Esophagus (tissue), 2 donors: ENCODE measurements around the gene AMPD3. TPM values are rescaled to one million over a fixed set of nuclear protein-coding genes. Genes with fewer than 3 reads are reported as not detected.

Source experiments
- H3K27ac ChIP-seq, 2 donors: one replicate each; pipeline ENCODE4 v1.5.1; 2013; ENCODE audit warnings: low read depth in 2 of 2, mild to moderate bottlenecking in 2 of 2, inconsistent platforms in 1 of 2, low read length in 1 of 2, moderate library complexity in 1 of 2
- H3K27me3 ChIP-seq, 2 donors: one replicate each; pipeline ENCODE4 v1.6.1; 2013; ENCODE audit warnings: low read length in 2 of 2, control low read depth in 1 of 2, mild to moderate bottlenecking in 1 of 2; ENCODE audit not compliant: insufficient read depth in 2 of 2, control insufficient read depth in 1 of 2
- H3K36me3 ChIP-seq, 2 donors: one replicate each; pipeline ENCODE4 v1.6.1; 2013; ENCODE audit warnings: low read length in 1 of 2; ENCODE audit not compliant: control insufficient read depth in 2 of 2, insufficient read depth in 2 of 2
- H3K4me1 ChIP-seq, 2 donors: one replicate each; pipeline ENCODE4 v1.6.1; 2013; ENCODE audit warnings: low read length in 1 of 2; ENCODE audit not compliant: control insufficient read depth in 2 of 2, insufficient read depth in 2 of 2
- H3K4me3 ChIP-seq, 2 donors: one replicate each; pipeline ENCODE4 v1.5.1; 2013; ENCODE audit warnings: low read length in 2 of 2, mild to moderate bottlenecking in 2 of 2, low read depth in 1 of 2, moderate library complexity in 1 of 2
- H3K9me3 ChIP-seq, 2 donors: one replicate each; pipeline ENCODE4 v1.6.1; 2013; ENCODE audit warnings: mild to moderate bottlenecking in 2 of 2, low read depth in 1 of 2, low read length in 1 of 2, moderate library complexity in 1 of 2; ENCODE audit not compliant: control insufficient read depth in 2 of 2, insufficient read depth in 1 of 2
- WGBS, 2 donors: extraction: QIAGEN DNeasy Blood & Tissue Kit; methylation state at CpG; one replicate each; pipeline ENCODE4 v1.1.7; 2013; 5-methylcytosine and 5-hydroxymethylcytosine counted together
- polyA plus RNA-seq, 2 donors: library from polyadenylated mRNA; stranded (reverse); fragments of 200-250 nt; gene quantifications; one replicate each; pipeline ENCODE4 v1.2.3, GENCODE V29; 2013
- donor health status: healthy with polysubstance abuse.
- donor health status: Bipolar disorder and iron deficiency.

Gene AMPD3
- polyA plus RNA-seq, 2 donors = 4.3 to 11.9 TPM

DNA sequence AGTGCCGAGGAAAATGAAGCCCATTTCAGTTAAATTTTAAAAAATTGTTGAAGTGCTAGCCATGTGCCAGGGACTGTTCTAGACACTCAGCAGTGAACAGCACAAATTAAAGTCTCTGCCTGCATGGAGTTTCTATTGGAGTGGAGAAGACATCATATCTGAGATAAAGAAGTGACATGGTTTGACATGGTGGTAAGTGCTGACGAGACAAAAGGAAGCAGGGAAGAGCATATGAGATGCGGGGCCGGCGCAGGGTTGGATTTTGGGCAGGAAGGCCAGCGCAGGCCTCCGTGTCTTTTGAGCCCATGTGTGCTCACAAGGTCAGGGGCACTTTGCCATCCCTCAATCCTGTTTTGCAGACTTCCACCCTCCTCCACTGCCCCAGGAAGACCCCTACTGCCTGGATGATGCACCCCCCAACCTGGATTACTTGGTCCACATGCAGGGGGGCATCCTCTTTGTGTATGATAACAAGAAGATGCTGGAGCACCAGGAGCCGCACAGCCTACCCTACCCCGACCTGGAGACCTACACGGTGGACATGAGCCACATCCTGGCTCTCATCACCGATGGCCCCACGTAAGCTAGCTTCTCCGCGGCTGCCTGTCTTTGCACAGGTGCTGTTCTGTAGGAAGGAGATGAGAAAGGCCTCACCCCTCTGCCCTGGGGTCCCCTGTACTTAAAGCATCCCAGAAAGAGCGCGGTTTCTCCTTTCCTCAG, 29.6 kb downstream of the AMPD3 start:
- 91 to 93% methylated on average over 16 of the region's 16 CpGs for WGBS, 2 donors
- no peak overlapping the region for H3K27ac ChIP-seq
- no peak overlapping the region for H3K4me3 ChIP-seq
- peaks cover 0 to 8% of the 10 kb centered on the region in 2 donors for H3K4me1 ChIP-seq
- no peaks in the 10 kb centered on the region for H3K9me3 ChIP-seq
- peaks cover 0 to 17% of the 10 kb centered on the region in 2 donors for H3K36me3 ChIP-seq
- no peaks in the 10 kb centered on the region for H3K27me3 ChIP-seq

DNA sequence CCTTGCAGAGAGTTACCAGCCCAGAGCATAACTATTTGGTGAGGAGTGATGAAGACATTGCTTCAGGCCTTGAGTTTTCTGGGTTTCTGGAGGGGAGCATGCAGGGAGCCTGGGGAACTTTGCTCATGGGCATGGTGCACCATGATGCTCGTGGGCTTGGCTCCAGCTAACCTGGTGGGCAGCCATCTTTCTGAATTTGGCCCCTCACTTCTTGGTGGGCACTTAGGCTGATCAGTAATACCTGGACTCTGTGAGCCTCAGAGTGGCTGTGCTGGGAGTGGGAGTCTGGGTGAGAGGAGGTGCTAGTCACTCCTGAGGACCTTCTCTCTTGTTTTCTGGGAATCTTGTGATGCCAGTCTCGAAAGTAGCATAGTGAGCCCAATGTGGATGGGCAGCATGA, 30.6 kb downstream of the AMPD3 start:
- H3K4me3 ChIP-seq = no peak overlapping the region
- H3K27ac ChIP-seq = no peak overlapping the region
- H3K36me3 ChIP-seq = peaks cover 0 to 14% of the 10 kb centered on the region in 2 donors
- no peaks in the 10 kb centered on the region for H3K27me3 ChIP-seq
- no peaks in the 10 kb centered on the region for H3K9me3 ChIP-seq
- H3K4me1 ChIP-seq = peaks cover 1 to 13% of the 10 kb centered on the region in 2 donors
- WGBS, 2 donors = 46 to 47% methylated on average over 2 of the region's 2 CpGs

DNA sequence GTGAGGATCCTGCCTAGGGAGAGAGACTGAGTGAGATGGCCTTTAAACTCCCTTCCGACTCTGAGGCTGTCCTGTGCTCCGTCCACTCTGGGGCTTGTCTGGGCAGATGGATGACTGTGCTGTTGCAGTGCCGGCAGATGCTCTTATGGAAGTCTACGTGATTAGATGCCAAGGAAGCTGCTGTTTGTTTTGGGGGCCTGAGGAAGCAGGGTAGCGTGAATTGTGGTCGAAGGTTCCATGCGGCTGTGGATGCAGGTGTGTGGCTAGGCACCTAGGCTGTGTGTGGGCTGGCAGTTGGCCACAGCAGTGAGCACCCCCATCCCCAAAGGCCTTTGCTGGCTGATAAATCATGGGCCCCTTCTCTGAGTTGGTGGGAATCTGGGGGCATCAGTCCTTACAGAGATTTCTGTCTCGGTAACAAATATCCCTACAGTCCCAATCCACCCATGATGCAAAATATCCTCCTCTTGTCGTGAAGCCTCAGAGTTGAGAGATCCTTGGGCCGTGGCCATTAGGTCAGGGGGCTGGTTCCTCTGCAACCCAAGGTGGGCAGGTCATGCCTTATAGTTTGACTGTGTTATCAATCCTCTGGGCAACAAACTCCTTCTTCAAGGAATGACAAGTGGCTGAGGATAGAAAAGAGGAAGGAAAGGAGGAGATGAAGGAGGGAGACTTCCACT, 31.2 kb downstream of the AMPD3 start:
- WGBS, 2 donors = 92 to 94% methylated on average over 10 of the region's 10 CpGs
- Histone ChIP-seq H3K4me1 (peaks cover 3 to 17% of the 10 kb centered on the region in 2 donors), H3K4me3 (no peak overlapping the region), H3K27me3 (no peaks in the 10 kb centered on the region), H3K36me3 (peaks cover 0 to 14% of the 10 kb centered on the region in 2 donors), H3K9me3 (no peaks in the 10 kb centered on the region), H3K27ac (no peak overlapping the region)

DNA sequence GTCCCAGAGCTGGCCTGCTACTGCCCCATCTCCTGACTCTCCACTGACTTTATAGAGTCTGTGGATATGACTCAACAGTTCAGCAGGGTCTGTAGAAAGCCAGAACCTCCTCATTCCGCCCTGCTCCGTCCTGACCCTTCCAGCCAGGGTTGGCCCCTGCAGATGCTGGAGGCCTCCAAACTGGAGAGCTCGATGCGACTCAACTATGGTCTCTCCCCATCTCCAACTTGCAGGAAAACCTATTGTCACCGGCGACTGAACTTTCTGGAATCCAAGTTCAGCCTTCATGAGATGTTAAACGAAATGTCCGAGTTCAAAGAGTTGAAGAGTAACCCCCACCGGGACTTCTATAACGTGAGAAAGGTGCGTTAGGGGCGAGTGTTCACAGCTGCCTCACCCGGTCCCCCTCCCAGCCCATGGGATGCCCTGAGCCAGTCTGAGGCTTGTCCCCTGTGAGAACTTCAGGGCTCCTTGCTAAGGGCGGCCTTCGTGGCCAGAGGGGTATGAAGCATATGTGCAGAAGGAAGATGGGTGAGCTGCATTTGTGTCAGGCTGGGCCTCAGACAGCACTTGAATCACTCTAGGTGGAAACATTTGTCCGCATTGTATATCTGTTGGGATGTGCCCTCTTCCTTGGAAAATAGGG, 32.1 kb downstream of the AMPD3 start:
- Histone ChIP-seq H3K27ac (peak overlapping the region in 1 of 2 donors; percentile 52), H3K9me3 (no peaks in the 10 kb centered on the region), H3K4me1 (peaks cover 3 to 17% of the 10 kb centered on the region in 2 donors), H3K36me3 (peaks cover 0 to 14% of the 10 kb centered on the region in 2 donors), H3K27me3 (no peaks in the 10 kb centered on the region), H3K4me3 (no peak overlapping the region)
- 95 to 97% methylated on average over 16 of the region's 16 CpGs for WGBS, 2 donors

DNA sequence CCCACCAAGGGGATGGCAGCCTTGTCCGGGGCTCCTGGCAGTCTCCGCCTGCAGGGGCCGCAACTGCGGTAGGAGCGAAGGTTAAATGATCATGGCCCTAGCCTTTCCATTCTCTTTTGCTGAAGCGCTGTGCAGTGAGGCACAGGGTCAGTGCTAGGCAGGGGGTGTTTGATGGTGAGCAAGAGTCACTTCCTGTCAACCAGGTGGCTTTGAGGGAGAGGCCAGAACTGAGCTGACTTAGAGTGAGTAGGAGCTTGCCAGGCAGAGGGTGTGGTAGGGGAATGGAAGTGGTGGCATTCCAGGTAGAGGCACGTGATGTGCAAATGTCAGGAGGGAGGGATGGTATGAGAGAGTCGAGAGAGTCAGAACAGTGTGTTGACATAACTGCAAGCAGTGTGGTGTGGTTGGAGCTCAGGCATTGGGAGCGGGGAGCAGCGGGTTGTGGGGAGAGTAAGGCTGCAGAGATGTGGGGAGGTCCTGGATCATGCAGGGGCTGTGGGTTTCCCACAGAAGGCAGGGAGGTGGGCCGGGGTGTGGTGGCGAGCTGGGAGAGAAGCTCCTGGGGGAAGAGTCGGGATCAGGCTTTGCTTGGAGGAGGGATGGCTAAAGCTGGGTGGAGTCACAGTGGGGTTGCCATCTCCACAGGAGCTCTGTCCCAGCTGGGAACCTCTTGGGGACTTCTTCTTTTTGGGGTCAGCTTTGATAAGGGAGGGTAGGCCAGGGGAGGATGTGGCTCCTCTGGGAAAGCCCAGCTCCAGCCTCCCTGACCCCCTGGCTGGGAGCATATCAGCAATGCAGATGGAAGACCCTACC, 33.3 kb downstream of the AMPD3 start:
- Histone ChIP-seq H3K27ac (peak overlapping the region; percentile 85 to 97), H3K27me3 (no peaks in the 10 kb centered on the region), H3K4me1 (peaks cover 3 to 17% of the 10 kb centered on the region in 2 donors), H3K4me3 (no peak overlapping the region), H3K9me3 (no peaks in the 10 kb centered on the region), H3K36me3 (peaks cover 0 to 20% of the 10 kb centered on the region in 2 donors)
- WGBS, 2 donors = 65 to 73% methylated on average over 13 of the region's 13 CpGs

DNA sequence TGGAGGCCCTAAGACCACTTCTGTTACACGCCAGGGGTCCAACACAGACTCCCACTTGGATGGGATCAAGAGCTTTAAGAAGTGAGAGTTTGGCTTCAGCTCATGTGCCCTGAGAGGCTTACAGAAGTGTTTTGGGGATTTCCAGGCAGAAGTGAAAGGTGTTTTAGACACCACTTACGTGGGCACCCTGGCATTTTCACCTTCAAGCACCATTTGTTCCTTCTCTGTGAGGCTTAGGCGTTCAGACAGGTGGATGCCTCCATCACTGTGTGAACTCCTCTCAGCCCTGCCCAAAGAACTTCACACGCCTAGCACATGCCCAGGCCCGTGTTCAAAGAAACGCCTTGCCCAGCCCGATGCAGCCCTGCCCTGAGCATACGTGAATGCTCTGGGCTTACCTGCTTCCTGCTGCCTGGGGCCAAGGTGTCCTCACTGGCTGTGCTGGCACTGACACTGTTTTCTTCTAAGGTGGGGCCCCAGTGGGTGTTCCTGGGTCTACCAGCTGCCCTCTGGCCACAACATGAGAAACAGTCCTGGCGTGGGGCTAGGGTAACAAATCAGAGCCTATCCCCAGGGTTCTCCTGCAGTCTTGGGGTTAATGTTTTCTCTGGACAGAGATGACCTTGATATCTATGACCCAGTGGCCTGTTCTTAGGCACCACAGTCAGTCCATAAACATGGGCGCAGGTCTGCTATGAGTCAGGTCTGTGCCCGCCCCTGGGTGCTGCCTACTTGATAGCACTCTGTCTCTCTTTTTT, 34.0 kb downstream of the AMPD3 start:
- Histone ChIP-seq H3K4me1 (peaks cover 3 to 17% of the 10 kb centered on the region in 2 donors), H3K4me3 (no peak overlapping the region), H3K9me3 (no peaks in the 10 kb centered on the region), H3K27me3 (no peaks in the 10 kb centered on the region), H3K36me3 (peaks cover 0 to 20% of the 10 kb centered on the region in 2 donors), H3K27ac (peak overlapping the region; percentile 85 to 97)
- WGBS, 2 donors = 55 to 62% methylated on average over 11 of the region's 11 CpGs

DNA sequence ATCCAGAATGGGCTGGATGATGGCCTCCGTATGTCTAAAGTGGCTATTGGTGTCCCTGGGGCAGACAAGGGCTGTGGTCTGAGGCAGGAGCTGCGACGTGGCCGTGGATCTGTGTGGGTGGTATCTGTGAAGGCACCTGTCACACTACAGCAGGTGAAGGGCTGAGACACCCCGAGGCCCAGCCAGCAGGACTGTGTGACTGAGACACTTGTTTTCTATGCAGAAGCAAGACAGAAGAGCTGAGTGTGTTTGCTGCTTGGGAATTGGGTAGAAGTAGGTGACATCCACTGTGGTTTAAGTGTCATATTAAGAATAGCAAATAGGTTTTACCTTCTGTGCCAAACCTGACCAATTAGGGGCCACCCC, 35.0 kb downstream of the AMPD3 start:
- 71 to 80% methylated on average over 5 of the region's 5 CpGs for WGBS, 2 donors
- Histone ChIP-seq H3K4me1 (peaks cover 3 to 19% of the 10 kb centered on the region in 2 donors), H3K4me3 (no peak overlapping the region), H3K27ac (peak overlapping the region; percentile 84 to 97), H3K36me3 (peaks cover 0 to 16% of the 10 kb centered on the region in 2 donors), H3K27me3 (no peaks in the 10 kb centered on the region), H3K9me3 (no peaks in the 10 kb centered on the region)

DNA sequence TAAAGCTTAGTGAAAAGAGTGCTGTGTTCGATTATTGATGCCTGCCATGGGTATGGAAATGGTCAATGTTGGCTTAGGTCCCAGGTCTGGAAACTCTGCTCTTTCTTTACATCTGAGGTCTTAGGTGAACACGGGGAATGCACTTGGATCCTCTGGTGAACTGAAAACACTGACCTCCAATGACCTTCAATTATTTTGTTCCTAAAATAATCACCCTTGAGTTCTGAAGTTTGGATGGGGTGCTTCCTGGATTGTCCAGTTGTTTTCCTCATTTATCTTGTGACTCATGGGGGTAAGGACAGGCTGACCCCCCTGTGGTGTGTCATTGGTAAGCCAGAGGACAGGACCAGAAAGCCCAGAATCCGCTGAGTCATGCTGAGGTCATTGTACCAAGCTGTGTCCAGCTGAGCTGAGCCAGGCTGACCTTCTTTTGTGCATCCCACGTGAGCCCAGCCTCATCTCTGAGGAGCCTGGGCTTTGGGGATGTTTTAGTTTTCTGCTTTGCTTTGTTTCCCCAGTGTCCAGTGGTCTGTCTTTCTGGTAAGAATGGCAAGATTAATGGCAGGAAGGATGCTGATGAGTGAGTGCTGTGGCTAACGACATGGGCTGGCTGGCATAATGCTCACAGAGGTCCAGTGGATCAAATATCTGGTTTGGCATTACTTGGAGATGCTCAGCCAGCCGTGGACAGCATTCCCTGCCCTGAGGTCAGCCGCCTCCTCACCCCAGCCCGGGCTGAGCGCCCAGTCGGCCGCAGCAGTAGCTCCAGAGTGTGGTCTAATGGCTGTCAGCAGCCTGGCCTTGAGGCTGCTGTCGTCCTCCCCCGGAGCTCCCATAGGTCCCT, 35.6 kb downstream of the AMPD3 start:
- Histone ChIP-seq H3K27me3 (no peaks in the 10 kb centered on the region), H3K4me1 (peaks cover 3 to 21% of the 10 kb centered on the region in 2 donors), H3K27ac (peak overlapping the region; percentile 67 to 84), H3K4me3 (no peak overlapping the region), H3K9me3 (no peaks in the 10 kb centered on the region), H3K36me3 (peaks cover 0 to 19% of the 10 kb centered on the region in 2 donors)
- WGBS, 2 donors = 69 to 72% methylated on average over 13 of the region's 13 CpGs
